OCI-LY1 (cell line): ENCODE data around the gene MTMR2.

Source experiments
- CTCF ChIP-seq: fragments of 200-600 bp; sonication (generic), shearing (Covaris generic); IDR thresholded peaks from 2 replicates; pipeline ENCODE4 v1.5.1; 2017; ENCODE audit warnings: mild to moderate bottlenecking, antibody characterized with exemption, low read length, moderate library complexity, mixed read lengths
- EZH2 ChIP-seq: fragments of 200-600 bp; sonication (generic), shearing (Covaris generic); IDR thresholded peaks from 2 replicates; pipeline ENCODE4 v1.8.0; 2017; ENCODE audit warnings: borderline replicate concordance, mixed run types, mild to moderate bottlenecking, antibody characterized with exemption, low read length, moderate library complexity, mixed read lengths

GRCh38 chr11:95892892-95893570 is 30.9 kb downstream of the MTMR2 start:
- TF ChIP-seq CTCF: no peak
- no peak for TF ChIP-seq EZH2
